ENCODE results near the gene ARHGAP19. TPM values are rescaled to one million over a fixed set of nuclear protein-coding genes. Genes with fewer than 3 reads are reported as not detected.

Gene ARHGAP19
- total RNA-seq, 1 donor, result 8.7 TPM

GRCh38 chr10:97174276-97174775 lies 118.1 kb downstream of the ARHGAP19 start:
- no peak for TF ChIP-seq CTCF (IDR thresholded peaks at IDR 0.05; ENCODE audit: extremely low read depth, low read depth, low read length)
- no peak overlapping the region for H3K4me3 ChIP-seq (ENCODE audit: insufficient read depth, low read length)

DNA sequence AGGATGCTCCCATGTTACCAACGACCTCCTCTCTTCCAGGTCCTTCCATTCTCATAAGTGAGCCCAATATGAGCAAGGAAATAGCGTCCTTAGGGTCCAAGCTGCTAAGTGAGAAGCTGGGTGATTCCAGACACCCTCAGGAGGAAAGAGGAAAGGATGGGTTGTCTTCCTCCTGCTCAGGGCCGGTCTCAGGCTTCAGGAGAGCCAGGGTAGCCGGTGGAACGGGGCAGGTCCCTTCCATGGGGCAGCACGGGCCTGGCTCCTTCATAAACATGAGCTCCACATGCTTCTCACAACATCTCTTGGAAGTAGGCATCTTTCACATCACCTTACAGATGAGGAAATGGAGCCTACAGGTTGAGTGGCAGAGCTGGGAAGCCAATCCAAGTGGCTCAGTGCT lies 119.4 kb downstream of the ARHGAP19 start:
- no peak overlapping the region for H3K27ac ChIP-seq (ENCODE audit: low read depth, low read length)
- H3K4me1 ChIP-seq (ENCODE audit: insufficient read depth, low read length), result no peaks in the 10 kb centered on the region
- no peak for TF ChIP-seq CTCF (IDR thresholded peaks at IDR 0.05; ENCODE audit: extremely low read depth, low read depth, low read length)
- no peak overlapping the region for H3K4me2 ChIP-seq (ENCODE audit: insufficient read depth, low read length)
- H3K36me3 ChIP-seq (ENCODE audit: insufficient read depth, low read length), result no peaks in the 10 kb centered on the region
- H4K20me1 ChIP-seq (ENCODE audit: insufficient read depth, low read length), result no peaks in the 10 kb centered on the region
- H3K9me3 ChIP-seq (ENCODE audit: low read depth, low read length), result no peaks in the 10 kb centered on the region
- DNase-seq (ENCODE audit: insufficient read length, low spot score, missing footprints), result no peak
- no peak overlapping the region for H2AFZ ChIP-seq (ENCODE audit: low read length)
- H3K4me3 ChIP-seq (ENCODE audit: insufficient read depth, low read length), result no peak overlapping the region
- H3K79me2 ChIP-seq (ENCODE audit: insufficient read depth, low read length), result no peaks in the 10 kb centered on the region
- H3K27me3 ChIP-seq (ENCODE audit: insufficient read depth, low read length), result peaks cover 23% of the 10 kb centered on the region

More at GRCh38 chr10:97174276-97174775, 118.1 kb downstream of the ARHGAP19 start:
- H2AFZ ChIP-seq (ENCODE audit: low read length), result no peak overlapping the region
- no peaks in the 10 kb centered on the region for H3K36me3 ChIP-seq (ENCODE audit: insufficient read depth, low read length)
- H3K27me3 ChIP-seq (ENCODE audit: insufficient read depth, low read length), result peaks cover 27% of the 10 kb centered on the region
- H3K4me2 ChIP-seq (ENCODE audit: insufficient read depth, low read length), result no peak overlapping the region
- H3K4me1 ChIP-seq (ENCODE audit: insufficient read depth, low read length), result no peaks in the 10 kb centered on the region
- no peaks in the 10 kb centered on the region for H3K9me3 ChIP-seq (ENCODE audit: low read depth, low read length)
- H3K79me2 ChIP-seq (ENCODE audit: insufficient read depth, low read length), result no peaks in the 10 kb centered on the region
- no peak overlapping the region for H3K27ac ChIP-seq (ENCODE audit: low read depth, low read length)
- no peak for DNase-seq (ENCODE audit: insufficient read length, low spot score, missing footprints)
- no peaks in the 10 kb centered on the region for H4K20me1 ChIP-seq (ENCODE audit: insufficient read depth, low read length)

Small RNAs within 50 kb of the gene (small RNA-seq; reads per million reads assigned to genes)
- not detected for gene RF00017

Other genes starting within 250 kb of the ARHGAP19 start
- gene SLIT1, start 106.7 kb downstream of the ARHGAP19 start, total RNA-seq, result under 0.01 TPM in 1 of 2 replicates, not detected in the other
- 3.3 and 3.8 TPM in 2 replicates for gene FRAT1, start 26.6 kb upstream of the ARHGAP19 start, total RNA-seq
- gene FRAT2, start 42.1 kb upstream of the ARHGAP19 start, total RNA-seq, result 8.0 and 9.4 TPM in 2 replicates
- 15.0 and 15.9 TPM in 2 replicates for gene RRP12, start 108.7 kb upstream of the ARHGAP19 start, total RNA-seq
- 256 and 330 TPM in 2 replicates for gene PGAM1, start 133.6 kb upstream of the ARHGAP19 start, total RNA-seq
- 40.2 and 47.4 TPM in 2 replicates for gene EXOSC1, start 153.4 kb upstream of the ARHGAP19 start, total RNA-seq
- 39.8 and 45.1 TPM in 2 replicates for gene ZDHHC16, start 153.5 kb upstream of the ARHGAP19 start, total RNA-seq
- 60.4 and 63.0 TPM in 2 replicates for gene MMS19, start 205.8 kb upstream of the ARHGAP19 start, total RNA-seq
- gene UBTD1, start 206.3 kb upstream of the ARHGAP19 start, total RNA-seq, result 29.0 and 32.7 TPM in 2 replicates

Measured in osteoblast (primary cell).